VCaP (cell line): ENCODE measurements around the gene SF3B4.

Source experiments
- H3K27ac ChIP-seq: fragments of 450-650 bp; 2 replicates; pipeline ENCODE4 v1.5.1; 2017
- TF ChIP-seq, protein P1 (sequence below): fragments of 450-650 bp; conservative IDR thresholded peaks from 2 replicates; pipeline ENCODE4 v1.5.1; 2017; ENCODE audit warnings: mild to moderate bottlenecking, moderate library complexity

The SF3B4 gene

DNA sequence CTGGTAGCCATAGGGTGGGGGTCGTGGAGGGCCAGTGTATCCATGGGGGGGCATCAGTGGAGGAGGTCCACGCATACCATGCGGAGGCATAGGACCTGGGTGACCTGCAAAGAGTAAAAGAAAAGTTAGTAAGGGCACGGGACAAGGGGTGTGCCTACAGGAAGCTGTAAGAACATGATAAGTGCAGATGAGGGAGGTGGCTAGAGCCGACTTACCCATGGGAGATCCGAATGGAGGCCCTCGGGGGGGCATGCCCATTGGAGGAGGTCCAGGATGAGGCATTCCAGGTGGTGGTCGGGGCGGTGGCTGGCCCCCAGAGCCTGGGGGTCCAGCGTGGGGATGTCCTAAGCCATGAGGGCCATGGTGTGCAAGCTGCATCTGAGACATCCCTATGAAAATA lies 4.0 kb downstream of the SF3B4 start:
- no peak overlapping the region for H3K27ac ChIP-seq
- TF ChIP-seq, protein P1, sequence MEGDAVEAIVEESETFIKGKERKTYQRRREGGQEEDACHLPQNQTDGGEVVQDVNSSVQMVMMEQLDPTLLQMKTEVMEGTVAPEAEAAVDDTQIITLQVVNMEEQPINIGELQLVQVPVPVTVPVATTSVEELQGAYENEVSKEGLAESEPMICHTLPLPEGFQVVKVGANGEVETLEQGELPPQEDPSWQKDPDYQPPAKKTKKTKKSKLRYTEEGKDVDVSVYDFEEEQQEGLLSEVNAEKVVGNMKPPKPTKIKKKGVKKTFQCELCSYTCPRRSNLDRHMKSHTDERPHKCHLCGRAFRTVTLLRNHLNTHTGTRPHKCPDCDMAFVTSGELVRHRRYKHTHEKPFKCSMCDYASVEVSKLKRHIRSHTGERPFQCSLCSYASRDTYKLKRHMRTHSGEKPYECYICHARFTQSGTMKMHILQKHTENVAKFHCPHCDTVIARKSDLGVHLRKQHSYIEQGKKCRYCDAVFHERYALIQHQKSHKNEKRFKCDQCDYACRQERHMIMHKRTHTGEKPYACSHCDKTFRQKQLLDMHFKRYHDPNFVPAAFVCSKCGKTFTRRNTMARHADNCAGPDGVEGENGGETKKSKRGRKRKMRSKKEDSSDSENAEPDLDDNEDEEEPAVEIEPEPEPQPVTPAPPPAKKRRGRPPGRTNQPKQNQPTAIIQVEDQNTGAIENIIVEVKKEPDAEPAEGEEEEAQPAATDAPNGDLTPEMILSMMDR = no peak

DNA sequence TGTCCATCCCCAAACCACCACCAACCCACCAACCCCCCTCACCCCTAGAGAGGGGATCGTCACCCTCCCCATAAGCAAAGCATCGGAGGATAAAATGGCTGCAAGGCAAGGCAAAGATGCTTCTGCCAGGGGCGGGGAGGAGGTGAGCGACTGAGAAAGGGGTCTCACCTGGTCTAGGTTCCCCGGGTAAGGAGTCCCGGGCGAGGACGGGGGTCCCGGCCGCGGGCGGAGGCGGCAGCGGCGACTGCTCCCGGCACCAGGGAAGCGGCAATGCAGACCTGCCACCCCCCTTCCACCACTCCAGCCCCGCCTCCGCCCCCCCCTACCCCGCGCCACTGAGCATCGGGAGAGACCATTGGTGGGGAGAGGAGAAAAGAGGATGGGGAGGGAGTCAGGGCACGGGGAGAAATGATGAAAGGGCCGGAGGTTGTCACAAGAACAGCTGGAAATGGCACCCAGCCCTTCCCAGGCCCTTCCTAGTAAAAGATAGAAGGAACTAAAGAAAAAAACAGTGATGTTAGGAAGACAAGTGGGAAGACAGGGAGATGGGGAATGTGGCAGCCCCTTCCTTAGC lies 9.9 kb downstream of the SF3B4 start, which contains the start of gene SV2A:
Gene SV2A, minus strand, starts transcription at position 274 of the 574 bp plus-strand sequence. CDS start 4,004 bp downstream, outside the sequence.
- H3K27ac ChIP-seq = peak within 1 kb of the TSS; percentile 48
- TF ChIP-seq, protein P1 = no peak

DNA sequence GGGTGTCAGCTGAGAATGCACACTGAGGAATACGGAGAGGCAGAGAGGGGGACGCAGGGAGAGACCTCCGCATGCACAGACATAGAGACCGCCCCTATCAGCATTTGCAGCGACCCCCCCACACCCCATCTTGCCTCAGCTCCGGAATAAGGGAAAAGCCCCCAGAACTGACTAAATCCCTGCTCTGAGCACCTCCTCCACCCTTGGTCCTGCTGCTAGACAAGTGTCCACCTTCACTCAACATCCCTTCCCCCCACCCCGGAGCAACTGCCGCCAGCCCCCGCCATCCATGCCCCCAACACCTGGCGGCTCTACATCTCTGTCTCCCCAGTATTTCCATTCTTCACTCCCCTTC lies 10.7 kb downstream of the SF3B4 start:
- no peak overlapping the region for H3K27ac ChIP-seq
- TF ChIP-seq, protein P1 = no peak

DNA sequence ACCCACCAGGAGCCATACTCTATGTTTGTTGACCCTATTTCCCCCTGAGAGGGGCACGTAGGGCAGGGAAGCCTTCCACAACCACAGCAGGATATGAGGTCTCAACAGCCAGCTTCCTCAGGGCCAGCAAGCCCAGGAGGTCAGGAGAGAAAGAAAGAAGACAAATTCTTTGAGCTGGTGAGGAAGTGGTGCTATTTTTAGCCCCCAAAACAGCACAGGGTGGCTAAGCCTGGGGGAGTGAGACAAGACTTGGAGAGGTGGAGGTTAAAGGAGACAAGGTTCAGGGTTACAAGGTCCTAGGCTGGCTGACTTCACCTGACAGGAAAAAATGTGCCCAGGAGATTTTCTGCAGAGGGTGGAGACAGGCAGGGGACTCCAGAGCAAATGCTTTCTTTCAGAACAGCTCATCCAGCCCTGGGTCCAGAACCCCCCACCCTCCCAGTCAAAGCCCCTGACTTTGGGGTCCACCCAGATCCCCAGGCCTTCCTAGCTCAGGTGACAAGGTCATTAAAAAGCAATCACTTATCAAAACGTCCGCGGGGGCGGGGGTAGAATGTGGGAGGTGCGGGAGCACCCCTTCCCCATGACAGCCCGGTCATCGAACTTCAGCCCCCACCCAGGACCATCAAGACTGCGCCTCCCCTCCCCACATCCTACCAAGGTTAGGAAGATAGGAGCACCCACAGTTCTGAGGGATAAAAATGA lies 11.3 kb downstream of the SF3B4 start:
- no peak overlapping the region for H3K27ac ChIP-seq
- TF ChIP-seq, protein P1 = no peak

DNA sequence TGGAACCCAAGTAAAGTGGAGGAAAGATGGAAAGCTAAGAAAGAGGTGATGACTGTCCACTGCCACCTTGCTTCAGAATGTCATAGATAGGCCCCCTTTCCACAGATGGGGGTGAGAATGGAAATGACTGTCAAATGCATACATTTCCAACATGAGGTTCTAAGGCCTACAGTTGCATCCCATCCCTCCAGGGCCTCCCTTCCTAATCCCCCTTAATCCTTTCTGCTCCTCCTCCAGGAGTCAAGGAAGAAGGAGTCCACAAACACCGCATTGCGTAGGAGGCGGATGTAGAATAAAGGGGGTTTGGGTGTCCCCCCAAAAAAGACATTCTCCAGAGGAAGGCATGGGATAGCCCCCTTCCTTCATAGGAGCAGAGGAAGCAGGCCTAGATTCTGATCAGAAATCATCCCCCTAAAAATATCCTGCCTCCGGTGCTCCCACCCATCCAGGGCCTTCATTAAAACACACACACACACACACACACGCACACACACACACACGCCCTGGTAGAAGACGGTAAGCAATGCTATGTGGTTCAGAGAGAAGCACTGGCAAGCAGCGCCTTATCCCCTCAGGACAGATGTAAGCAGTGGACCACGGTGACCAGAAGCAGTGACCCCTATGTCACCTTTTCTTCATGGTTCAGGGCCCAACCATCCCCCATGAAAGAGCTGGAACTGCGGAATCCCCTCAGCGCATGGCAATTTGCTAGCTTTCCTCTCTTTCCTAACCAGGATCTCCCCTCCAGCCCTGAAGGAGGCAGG lies 12.0 kb downstream of the SF3B4 start:
- TF ChIP-seq, protein P1 = no peak
- no peak overlapping the region for H3K27ac ChIP-seq

DNA sequence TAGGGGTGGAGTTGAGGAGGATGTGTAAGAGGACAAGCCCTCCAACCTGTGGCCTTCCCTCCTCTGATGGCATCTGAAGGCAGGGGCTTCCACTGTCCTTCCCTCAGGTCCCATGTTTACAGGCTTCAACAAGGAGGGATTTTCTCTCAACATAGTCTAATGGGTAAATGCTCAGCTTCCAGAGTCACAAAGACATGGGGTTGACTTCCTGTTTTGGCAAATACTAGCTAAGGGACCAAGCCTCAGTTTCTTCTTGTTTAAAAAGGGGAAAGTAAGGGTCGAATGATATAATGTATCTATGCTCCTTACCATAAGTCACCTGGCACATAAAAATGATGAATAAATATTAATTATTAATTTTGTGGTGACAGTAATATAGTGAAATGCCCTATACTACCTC lies 13.1 kb downstream of the SF3B4 start:
- H3K27ac ChIP-seq = no peak overlapping the region
- TF ChIP-seq, protein P1 = no peak

DNA sequence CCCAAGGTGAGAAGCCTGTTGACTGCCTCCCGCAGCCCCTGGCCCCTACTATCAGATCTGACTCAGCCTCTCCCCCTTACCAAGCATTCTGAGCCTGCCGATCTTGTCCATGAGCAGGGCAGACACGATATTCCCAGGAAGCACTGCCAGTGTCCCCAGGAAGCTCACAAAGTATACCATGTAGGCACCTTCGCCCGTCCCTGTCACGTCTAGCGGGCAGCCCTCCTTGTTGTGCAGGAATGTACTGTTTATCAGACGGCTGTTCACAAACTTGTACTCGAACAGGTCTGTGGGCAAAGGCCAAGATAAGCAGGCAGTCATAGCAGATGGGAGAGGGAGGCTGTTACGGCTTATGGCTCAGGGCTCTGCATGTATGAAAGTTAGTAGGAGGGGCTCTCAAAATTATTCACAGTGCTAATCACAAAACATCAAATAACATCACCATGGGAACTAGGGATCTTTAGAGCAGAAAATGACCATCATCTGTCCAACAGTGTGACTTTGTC lies 21.0 kb downstream of the SF3B4 start:
- TF ChIP-seq, protein P1 = no peak
- H3K27ac ChIP-seq = no peak overlapping the region
